H1 (cell line): ENCODE data around the gene PLXNA4. TPM values are rescaled to one million over a fixed set of nuclear protein-coding genes. Genes with fewer than 3 reads are reported as not detected.

Experiments used
- CTCF ChIA-PET: fragments of 300-600 bp; sonication (Branson Sonifier 250); formaldehyde crosslinking; loops from one replicate; lab custom pipeline; 2021; ENCODE audit not compliant: partially characterized antibody; lab: Charles Lee
- POLR2A ChIA-PET: fragments of 300-600 bp; sonication (Branson Sonifier 250); formaldehyde crosslinking; loops from one replicate; lab custom pipeline; 2021; ENCODE audit warnings: inconsistent platforms; ENCODE audit not compliant: partially characterized antibody; lab: Charles Lee
- DNase-seq, 2 experiments: peaks; one replicate each; pipeline versions ENCODE4 v3.0.0 to v3.0.0-alpha.2; 2010 to 2022; ENCODE audit warnings: low spot score in 2 of 2, low read depth in 1 of 2, mixed read lengths in 1 of 2
- FAIRE-seq: peaks from 2 replicates; lab custom pipeline; 2011; peaks lifted over from hg19 to GRCh38; lab: Jason Lieb, UNC
- H2AFZ ChIP-seq: 2 replicates; pipeline ENCODE4 v1.8.1; 2012; ENCODE audit warnings: low read length, inconsistent platforms
- H2AK5ac ChIP-seq: 2 replicates; pipeline ENCODE4 v1.6.1; 2013; ENCODE audit warnings: low read depth, low read length
- H2BK120ac ChIP-seq: replicated peaks from 2 replicates; pipeline ENCODE3; 2013; ENCODE audit warnings: low read depth, low read length, inconsistent platforms
- H2BK12ac ChIP-seq: 2 replicates; pipeline ENCODE4 v1.6.1; 2013; ENCODE audit warnings: low read depth, low read length
- H2BK15ac ChIP-seq: 2 replicates; pipeline ENCODE4 v1.6.1; 2013; ENCODE audit warnings: low read length
- H2BK20ac ChIP-seq: 2 replicates; pipeline ENCODE4 v1.6.1; 2013; ENCODE audit warnings: low read length
- H2BK5ac ChIP-seq: 2 replicates; pipeline ENCODE4 v1.6.1; 2013; ENCODE audit warnings: low read depth, low read length
- H3K14ac ChIP-seq: 2 replicates; pipeline ENCODE4 v1.6.1; 2013; ENCODE audit warnings: inconsistent platforms; ENCODE audit not compliant: insufficient read length
- H3K18ac ChIP-seq: 2 replicates; pipeline ENCODE4 v1.6.1; 2013; ENCODE audit warnings: low read length; ENCODE audit errors: extremely low read depth
- H3K23ac ChIP-seq: 2 replicates; pipeline ENCODE4 v1.6.1; 2013; ENCODE audit warnings: inconsistent platforms; ENCODE audit not compliant: insufficient read length
- H3K23me2 ChIP-seq: 2 replicates; pipeline ENCODE4 v1.6.1; 2013; ENCODE audit warnings: low read depth, low read length
- H3K27ac ChIP-seq: 2 replicates; pipeline ENCODE4 v1.6.1; 2011; ENCODE audit warnings: low read depth, low read length, inconsistent platforms
- H3K27me3 ChIP-seq, 4 experiments: replicated peaks in 1 of 4; 1 replicate in 1 of 4; 2 replicates in 3 of 4; pipeline versions ENCODE4 v1.6.1 to v1.8.1; 2011 to 2013; ENCODE audit warnings: low read length in 3 of 4, mild to moderate bottlenecking in 3 of 4, inconsistent platforms in 2 of 4, mixed read lengths in 2 of 4, moderate library complexity in 1 of 4; ENCODE audit not compliant: control insufficient read depth in 3 of 4, insufficient read depth in 3 of 4; ENCODE audit errors: extremely low read depth in 1 of 4
- H3K36me3 ChIP-seq, 4 experiments: 2 replicates each; pipeline versions ENCODE4 v1.6.1 to v1.8.1; 2011 to 2013; ENCODE audit warnings: mild to moderate bottlenecking in 4 of 4, low read length in 3 of 4, moderate library complexity in 2 of 4, control low read depth in 1 of 4, inconsistent platforms in 1 of 4; ENCODE audit not compliant: insufficient read depth in 4 of 4, control insufficient read depth in 2 of 4
- H3K4ac ChIP-seq: replicated peaks from 2 replicates; pipeline ENCODE3; 2013; ENCODE audit warnings: low read length, low read depth, mixed read lengths, inconsistent platforms; ENCODE audit not compliant: insufficient read length
- H3K4me1 ChIP-seq, 4 experiments: replicated peaks in 1 of 4; 1 replicate in 1 of 4; 2 replicates in 3 of 4; pipeline versions ENCODE4 v1.6.1 to v1.8.1; 2011 to 2013; ENCODE audit warnings: low read length in 3 of 4, inconsistent platforms in 2 of 4, mixed read lengths in 1 of 4; ENCODE audit not compliant: insufficient read depth in 4 of 4, control insufficient read depth in 3 of 4
- H3K4me2 ChIP-seq, 2 experiments: 2 replicates each; pipeline versions ENCODE4 v1.6.1 to v1.8.1; 2011 to 2013; ENCODE audit warnings: low read depth in 2 of 2, low read length in 2 of 2, control low read depth in 1 of 2, inconsistent platforms in 1 of 2, mild to moderate bottlenecking in 1 of 2; ENCODE audit not compliant: insufficient read depth in 1 of 2
- H3K4me3 ChIP-seq, 4 experiments: fragments of 200-600, 300-600 bp in 1 of 4; sonication (generic), shearing (Covaris generic), sonication (Bioruptor Twin) in 1 of 4; 2 replicates each; pipeline versions ENCODE4 v1.5.1 to v1.8.1; 2011 to 2016; ENCODE audit warnings: low read length in 4 of 4, low read depth in 3 of 4, control low read depth in 2 of 4, inconsistent platforms in 2 of 4, mild to moderate bottlenecking in 2 of 4, mixed read lengths in 1 of 4, moderate library complexity in 1 of 4; ENCODE audit not compliant: insufficient read depth in 2 of 4; ENCODE audit errors: extremely low read depth in 1 of 4
- H3K56ac ChIP-seq: replicated peaks from 2 replicates; pipeline ENCODE3; 2013; ENCODE audit warnings: low read depth, mild to moderate bottlenecking, mixed read lengths, low read length, inconsistent platforms; ENCODE audit not compliant: insufficient read length
- H3K79me1 ChIP-seq: 2 replicates; pipeline ENCODE4 v1.6.1; 2013; ENCODE audit warnings: low read depth, low read length, control low read depth
- H3K79me2 ChIP-seq, 2 experiments: 2 replicates each; pipeline versions ENCODE4 v1.6.1 to v1.8.1; 2012 to 2013; ENCODE audit warnings: low read length in 2 of 2, mild to moderate bottlenecking in 2 of 2, inconsistent platforms in 1 of 2; ENCODE audit not compliant: insufficient read depth in 2 of 2, control insufficient read depth in 1 of 2
- H3K9ac ChIP-seq, 4 experiments: replicated peaks in 1 of 4; 1 replicate in 1 of 4; 2 replicates in 3 of 4; pipeline versions ENCODE4 v1.6.1 to v1.8.1; 2011 to 2013; ENCODE audit warnings: low read depth in 3 of 4, low read length in 3 of 4, control low read depth in 2 of 4, mild to moderate bottlenecking in 2 of 4, moderate library complexity in 2 of 4, inconsistent platforms in 1 of 4; ENCODE audit errors: extremely low read depth in 1 of 4
- H3K9me3 ChIP-seq, 2 experiments: 2 replicates each; pipeline versions ENCODE4 v1.6.1 to v1.8.1; 2012 to 2013; ENCODE audit warnings: mild to moderate bottlenecking in 2 of 2, moderate library complexity in 2 of 2, control low read depth in 1 of 2, inconsistent platforms in 1 of 2, low read depth in 1 of 2, low read length in 1 of 2, mixed read lengths in 1 of 2; ENCODE audit not compliant: insufficient read depth in 2 of 2
- H4K20me1 ChIP-seq, 2 experiments: replicated peaks in 1 of 2; 2 replicates each; pipeline versions ENCODE3 to v1.8.1; 2011 to 2013; ENCODE audit warnings: inconsistent platforms in 2 of 2, low read length in 2 of 2, mild to moderate bottlenecking in 1 of 2; ENCODE audit not compliant: insufficient read depth in 2 of 2, control insufficient read depth in 1 of 2
- H4K5ac ChIP-seq: 2 replicates; pipeline ENCODE4 v1.6.1; 2013; ENCODE audit warnings: low read length, low read depth, mixed read lengths, inconsistent platforms; ENCODE audit not compliant: insufficient read length
- H4K8ac ChIP-seq: 2 replicates; pipeline ENCODE4 v1.8.0; 2013; ENCODE audit warnings: mild to moderate bottlenecking, moderate library complexity, low read length, inconsistent platforms; ENCODE audit not compliant: insufficient read depth; ENCODE audit errors: extremely low read depth
- H4K91ac ChIP-seq: replicated peaks from 2 replicates; pipeline ENCODE3; 2013; ENCODE audit warnings: low read length, mixed read lengths, inconsistent platforms; ENCODE audit not compliant: insufficient read length
- BACH1 ChIP-seq: IDR thresholded peaks from 2 replicates; pipeline ENCODE4 v1.6.1; 2012; ENCODE audit warnings: low read length, improper control_type of control experiment
- E2F6 ChIP-seq: IDR thresholded peaks from 2 replicates; pipeline ENCODE4 v1.6.1; 2012; ENCODE audit warnings: inconsistent platforms
- EGR1 ChIP-seq: IDR thresholded peaks from 2 replicates; pipeline ENCODE4 v1.6.1; 2011; ENCODE audit warnings: low read depth, low read length, borderline replicate concordance
- MAX ChIP-seq: IDR thresholded peaks from 2 replicates; pipeline ENCODE4 v1.6.1; 2012; ENCODE audit warnings: inconsistent platforms
- RAD21 ChIP-seq, 2 experiments: IDR thresholded peaks in 1 of 2; conservative IDR thresholded peaks in 1 of 2; 2 replicates each; pipeline ENCODE4 v1.6.1; 2011; ENCODE audit warnings: low read depth in 2 of 2, low read length in 2 of 2, improper control_type of control experiment in 1 of 2, inconsistent platforms in 1 of 2, mild to moderate bottlenecking in 1 of 2, moderate library complexity in 1 of 2
- SAP30 ChIP-seq: fragments of 300-600 bp; sonication (generic); IDR thresholded peaks from 2 replicates; pipeline ENCODE4 v1.7.1; 2012; ENCODE audit warnings: low read length, moderate library complexity, mild to moderate bottlenecking, inconsistent platforms; ENCODE audit not compliant: insufficient read depth, insufficient replicate concordance
- SIX5 ChIP-seq: IDR thresholded peaks from 2 replicates; pipeline ENCODE4 v1.6.1; 2011; ENCODE audit warnings: mild to moderate bottlenecking, low read depth, low read length
- SP2 ChIP-seq: IDR thresholded peaks from 2 replicates; pipeline ENCODE4 v1.6.1; 2012; ENCODE audit warnings: mild to moderate bottlenecking, low read length, inconsistent platforms
- TBP ChIP-seq: IDR thresholded peaks from 2 replicates; pipeline ENCODE4 v1.6.1; 2011; ENCODE audit warnings: low read depth, low read length, improper control_type of control experiment
- ZNF274 ChIP-seq: IDR thresholded peaks from 2 replicates; pipeline ENCODE4 v1.7.0; 2012; ENCODE audit warnings: low read length, borderline replicate concordance; ENCODE audit errors: extremely low read depth
- WGBS, 2 experiments: shearing (Covaris generic) in 1 of 2; methylation state at CpG; one replicate each; pipeline versions ENCODE4 v1.1.6 to v1.1.7; 2013 to 2015; ENCODE audit warnings: low lambda C conversion rate in 2 of 2, mixed read lengths in 2 of 2, inconsistent platforms in 1 of 2, low coverage in 1 of 2, missing lambda C conversion rate in 1 of 2; ENCODE audit not compliant: insufficient replicate concordance in 2 of 2, insufficient coverage in 1 of 2, insufficient read length in 1 of 2; ENCODE audit errors: extremely low coverage in 1 of 2, missing lambda C conversion rate in 1 of 2; 5-methylcytosine and 5-hydroxymethylcytosine counted together
- polyA plus RNA-seq, 7 experiments: library from polyadenylated mRNA; depleted of rRNA in 3 of 7; stranded (reverse) in 5 of 7; unstranded in 2 of 7; fragments of >200 nt in 5 of 7; fragments of 200-250 nt in 2 of 7; gene quantifications; 1 replicate in 5 of 7; 2 replicates in 1 of 7; 4 replicates in 1 of 7; pipeline versions ENCODE4 v1.2.1 to v1.2.3, GENCODE V29; 2011 to 2013; ENCODE audit warnings: missing spikeins in 2 of 7, mixed read lengths in 2 of 7
- total RNA-seq: library from RNA; stranded (reverse); fragmentation: NEBNext Ultra II Directional; extraction: Animal tissue kit (Norgen Biotek cat#: 25700); gene quantifications from 2 replicates; pipeline ENCODE4 v1.2.1, GENCODE V29; 2021

The PLXNA4 gene
- total and polyA plus RNA-seq, 2 of the 8 experiments (the other 6 are each of a cell fraction or from before 2014, with no cell fraction given), result 0.76 to 0.79 TPM

DNA sequence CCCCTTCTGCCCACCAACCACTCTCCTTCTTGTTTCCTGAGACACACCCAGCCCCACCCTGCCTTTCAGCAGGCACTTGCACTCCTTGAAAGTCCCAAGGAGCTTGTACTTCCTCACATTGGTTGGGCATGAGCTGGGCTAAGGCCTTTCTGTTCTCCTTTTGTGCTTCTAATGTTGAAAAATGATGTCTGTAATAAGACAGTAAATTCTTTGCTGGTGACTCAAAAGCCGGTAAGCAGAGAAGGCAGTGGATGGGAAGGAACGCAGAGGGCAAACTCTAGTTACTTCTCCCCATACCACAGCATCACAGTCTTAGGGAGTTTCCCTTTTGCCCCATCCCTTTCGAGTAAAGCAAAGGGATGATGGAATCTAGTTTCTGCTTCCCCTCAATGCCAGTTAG, 185.6 kb downstream of the PLXNA4 start:
- Histone ChIP-seq H3K9me3 (no peaks in the 10 kb centered on the region), H3K23ac (no peak overlapping the region), H2BK120ac (no peak overlapping the region), H3K23me2 (no peaks in the 10 kb centered on the region), H3K4me3 (no peak overlapping the region), H3K9ac (no peak overlapping the region), H3K36me3 (no peaks in the 10 kb centered on the region), H3K4me2 (no peak overlapping the region), H4K5ac (no peak overlapping the region)
- no peak for DNase-seq
- CTCF ChIA-PET, result interaction anchor here (0.5 kb wide), 1 partner anchor 491 kb away, joined by 3 read pairs; no protein-coding TSS in a partner anchor
- TF ChIP-seq RAD21 (IDR thresholded peaks at IDR 0.05 in 1 of 2, conservative IDR thresholded peaks at IDR 0.05 in 1 of 2; ENCODE audit: low read depth in 2 of 2, low read length in 2 of 2), result no peak
- TF ChIP-seq SAP30, result no peak
- no peak for TF ChIP-seq ZNF274
- no peak for TF ChIP-seq EGR1
- no peak for TF ChIP-seq BACH1
- TF ChIP-seq TBP, result no peak
- TF ChIP-seq MAX, result no peak
- no peak for TF ChIP-seq E2F6
- TF ChIP-seq SIX5, result no peak
- no peak for TF ChIP-seq SP2
- TF ChIP-seq, all 59 proteins: peak for 0
- peaks cover 0 to 3% (median 2%) of the 10 kb centered on the region in 4 experiments; a peak in 2 of 7 replicates for H3K4me1 ChIP-seq
- no peak overlapping the region for H3K18ac ChIP-seq
- H4K8ac ChIP-seq, result no peak overlapping the region
- no peak for FAIRE-seq
- H2AK5ac ChIP-seq, result no peak overlapping the region
- no peak overlapping the region for H2BK5ac ChIP-seq
- no peak overlapping the region for H4K91ac ChIP-seq
- no peak overlapping the region for H2BK15ac ChIP-seq
- H3K27ac ChIP-seq, result no peak overlapping the region
- POLR2A ChIA-PET, result no interaction called here
- H3K79me1 ChIP-seq, result no peaks in the 10 kb centered on the region
- H3K56ac ChIP-seq, result no peak overlapping the region
- H3K4ac ChIP-seq, result no peak overlapping the region
- H3K79me2 ChIP-seq, result no peaks in the 10 kb centered on the region
- no peak overlapping the region for H2BK12ac ChIP-seq
- no peaks in the 10 kb centered on the region for H3K27me3 ChIP-seq
- no peak overlapping the region for H2BK20ac ChIP-seq
- no peak overlapping the region for H3K14ac ChIP-seq
- no peak overlapping the region for H2AFZ ChIP-seq
- WGBS, 2 experiments, result 95% methylated on average over 3 of the region's 3 CpGs; no CpG with 5 or more reads in 1 of the 2 experiments
- H4K20me1 ChIP-seq, result no peaks in the 10 kb centered on the region
